ENCODE results near the gene KRT78. TPM values are rescaled to one million over a fixed set of nuclear protein-coding genes. Genes with fewer than 3 reads are reported as not detected.

KRT78 gene
- total RNA-seq, 2 experiments from 2014 or later: not detected

Other genes with a start within 250 kb of the KRT78 start
- gene KRT72, start 247.5 kb downstream of the KRT78 start, total RNA-seq: under 1 TPM; 0.40 to 0.44 TPM
- under 1 TPM; 0.45 to 0.91 TPM for gene KRT73, start 230.4 kb downstream of the KRT78 start, total RNA-seq
- under 1 TPM in 1 of 2 experiments, not detected in 1; 0.10 TPM for gene KRT2, start 196.8 kb downstream of the KRT78 start, total RNA-seq
- not detected for gene KRT1, start 168.6 kb downstream of the KRT78 start, total RNA-seq
- gene KRT77, start 145.5 kb downstream of the KRT78 start, total RNA-seq: not detected
- gene KRT76, start 71.6 kb downstream of the KRT78 start, total RNA-seq: not detected
- not detected for gene KRT3, start 52.9 kb downstream of the KRT78 start, total RNA-seq
- gene KRT4, start 34.9 kb downstream of the KRT78 start, total RNA-seq: not detected
- not detected for gene KRT79, start 14.7 kb downstream of the KRT78 start, total RNA-seq
- gene KRT8, start 56.1 kb upstream of the KRT78 start, total RNA-seq: not detected
- gene KRT18, start 100.1 kb upstream of the KRT78 start, total RNA-seq: under 1 TPM; 0.44 to 0.95 TPM
- gene EIF4B, start 157.5 kb upstream of the KRT78 start, total RNA-seq: 100 to 1,000 TPM; 352 to 353 TPM
- gene TNS2, start 201.1 kb upstream of the KRT78 start, total RNA-seq: 1 to 10 TPM; 1.0 to 1.4 TPM
- 10 to 100 TPM; 27.2 to 31.2 TPM for gene SPRYD3, start 230.4 kb upstream of the KRT78 start, total RNA-seq
- 1 to 10 TPM; 3.1 to 5.4 TPM for gene IGFBP6, start 248.7 kb upstream of the KRT78 start, total RNA-seq

Measured in activated CD8-positive, alpha-beta T cell treated with anti-CD3 and anti-CD28 coated beads, Interleukin-2, amount 10 ng/mL, durations not matched to agents 7 days and 5 days (primary cell).